HG02610 (cell line): ENCODE results near the gene PLPP1.

Source experiments
- ATAC-seq: cut with Tn5 transposase; IDR thresholded peaks from one replicate; pipeline ENCODE4 v1.9.1; 2021; ENCODE audit warnings: mild to moderate bottlenecking, moderate library complexity; ENCODE audit not compliant: unreplicated experiment

PLPP1 gene

GRCh38 chr5:55534436-55535198, at the start of gene PLPP1:
TSS of gene PLPP1 (minus strand) at chr5:55534964. CDS start at chr5:55534629, 335 bp downstream.
- ATAC-seq, result peak; percentile 78

- no peak for ATAC-seq
These were observed 48.8 kb upstream of the PLPP1 start for GRCh38 chr5:55583578-55583977.

DNA sequence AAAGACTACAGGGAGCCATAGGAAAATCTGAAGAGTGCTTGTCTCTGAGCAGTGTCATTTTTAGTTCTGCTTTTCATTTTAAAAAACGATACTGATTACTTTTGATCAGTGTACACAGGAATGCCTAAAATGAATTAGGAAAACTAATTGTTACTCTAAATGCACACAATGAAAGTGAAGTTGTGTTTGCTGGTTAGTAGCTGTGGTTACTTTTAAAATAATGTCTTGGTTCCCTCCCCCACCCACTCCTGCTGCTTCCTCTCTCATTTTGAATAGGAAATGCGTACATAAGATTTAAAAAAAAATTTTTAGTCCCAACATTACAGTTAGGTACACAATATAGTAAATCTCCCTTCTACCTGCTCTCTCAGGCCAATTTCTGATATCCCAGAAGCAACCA, 47.5 kb upstream of the PLPP1 start:
- no peak for ATAC-seq

GRCh38 chr5:55580042-55580441, 45.3 kb upstream of the PLPP1 start:
- ATAC-seq, result no peak

GRCh38 chr5:55578771-55579170, 44.0 kb upstream of the PLPP1 start:
- ATAC-seq, result no peak

DNA sequence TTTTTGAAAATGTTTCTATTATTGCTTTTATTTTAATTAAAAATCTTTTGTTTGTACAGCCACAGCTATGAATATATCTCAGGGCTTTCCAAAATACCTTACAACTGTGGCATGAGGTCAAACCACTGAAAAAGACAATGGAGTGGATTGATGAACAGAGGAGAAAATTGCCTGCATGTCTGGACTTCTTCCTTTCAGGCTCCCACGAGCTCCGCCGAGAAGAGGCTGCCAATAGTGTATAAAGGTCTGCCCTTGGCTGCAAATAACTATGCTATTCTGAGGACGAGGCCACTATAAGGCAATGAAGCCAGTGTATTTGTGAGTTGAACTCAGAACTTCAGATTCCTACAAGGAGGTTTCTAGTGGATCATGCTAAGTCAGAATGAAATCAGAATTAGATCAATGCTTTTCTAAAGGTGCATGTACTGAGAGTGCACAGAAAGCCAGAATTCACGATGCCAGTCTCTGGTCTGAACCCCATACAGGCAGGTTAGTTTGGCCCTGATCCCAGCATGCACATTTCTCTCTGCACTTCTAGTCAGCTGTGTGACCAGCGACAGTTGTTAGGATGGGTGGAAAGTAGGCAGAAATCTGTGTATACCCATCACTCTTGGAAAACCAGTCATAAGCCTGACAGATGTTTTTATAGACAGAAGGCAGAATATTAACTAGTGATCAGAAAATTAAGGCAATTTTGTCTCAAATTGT, 42.7 kb upstream of the PLPP1 start:
- ATAC-seq, result no peak

DNA sequence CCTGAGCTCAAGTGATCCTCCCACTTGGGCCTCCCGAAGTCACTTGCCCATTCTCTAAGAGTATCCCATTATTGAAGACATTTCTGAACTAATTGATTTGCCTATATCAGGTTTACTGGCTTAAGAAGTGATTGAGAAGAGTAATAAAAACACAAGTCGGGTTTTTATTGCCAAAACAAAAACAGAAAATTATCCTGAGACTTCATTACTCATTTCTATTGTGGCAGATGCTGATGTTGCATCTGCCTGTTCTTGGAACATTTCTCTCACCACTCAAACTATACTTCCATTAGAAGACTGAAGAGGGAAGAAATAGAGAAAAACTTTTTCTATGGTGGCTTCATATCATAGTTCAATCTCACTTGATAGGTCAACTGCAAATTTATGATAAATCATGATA, 41.9 kb upstream of the PLPP1 start:
- no peak for ATAC-seq

GRCh38 chr5:55575815-55576583, 41.2 kb upstream of the PLPP1 start:
- no peak for ATAC-seq

DNA sequence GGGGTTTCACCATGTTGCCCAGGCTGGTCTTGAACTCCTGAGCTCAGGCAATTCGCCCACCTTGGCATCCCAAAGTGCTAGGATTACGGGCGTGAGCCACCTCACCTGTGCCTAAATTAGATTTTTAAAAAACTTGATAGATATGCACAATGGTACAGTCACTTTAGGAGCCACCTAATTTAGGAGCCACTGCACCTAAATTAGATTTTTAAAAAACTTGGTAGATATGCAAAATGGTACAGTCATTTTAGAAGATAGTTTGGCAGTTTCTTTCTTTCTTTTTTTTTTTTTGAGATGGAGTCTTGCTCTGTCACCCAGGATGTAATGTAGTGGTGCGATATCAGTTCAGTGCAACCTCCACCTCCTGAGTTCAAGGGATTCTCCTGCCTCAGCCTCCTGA, 37.8 kb upstream of the PLPP1 start:
- ATAC-seq, result no peak

GRCh38 chr5:55572020-55572419, 37.3 kb upstream of the PLPP1 start:
- ATAC-seq, result no peak

DNA sequence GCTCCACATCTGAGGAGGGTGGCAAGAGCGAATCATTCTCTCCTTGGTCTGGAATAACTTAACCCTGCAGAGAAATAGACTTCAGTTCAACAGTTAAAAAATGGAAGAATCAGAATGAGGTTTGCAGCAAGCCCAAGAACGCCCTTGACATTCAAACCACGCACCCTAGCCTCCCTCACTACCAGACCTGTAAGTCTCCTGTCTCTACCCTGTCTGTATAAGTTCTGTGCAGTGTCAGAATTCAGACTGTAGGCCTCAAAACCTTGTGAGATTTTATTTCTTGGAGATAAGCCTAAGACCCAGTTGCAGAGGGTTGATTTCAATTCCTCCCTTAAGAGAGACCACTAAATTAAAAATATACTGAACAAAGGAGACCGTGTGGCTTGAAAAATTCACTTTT, 35.8 kb upstream of the PLPP1 start:
- no peak for ATAC-seq

DNA sequence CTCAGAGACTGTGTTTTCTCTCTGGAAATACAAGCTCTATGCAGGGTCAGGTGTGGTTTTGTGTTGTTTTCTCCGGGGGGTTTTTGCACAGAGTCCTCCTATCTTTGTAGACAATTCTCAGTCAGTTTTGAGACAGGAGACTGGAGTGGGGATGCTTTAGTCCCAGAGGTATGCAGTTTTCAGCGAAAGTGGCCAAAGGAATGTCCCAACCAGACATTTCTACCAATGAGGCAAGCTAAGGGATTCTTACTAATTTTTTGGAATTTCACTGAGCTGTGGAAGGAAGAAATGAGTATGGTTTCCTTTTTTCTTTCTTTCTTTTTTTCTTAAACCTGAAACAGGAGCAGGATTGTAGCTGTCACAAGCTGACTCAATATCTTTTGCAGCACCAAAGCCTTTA, 35.3 kb upstream of the PLPP1 start:
- ATAC-seq, result no peak

DNA sequence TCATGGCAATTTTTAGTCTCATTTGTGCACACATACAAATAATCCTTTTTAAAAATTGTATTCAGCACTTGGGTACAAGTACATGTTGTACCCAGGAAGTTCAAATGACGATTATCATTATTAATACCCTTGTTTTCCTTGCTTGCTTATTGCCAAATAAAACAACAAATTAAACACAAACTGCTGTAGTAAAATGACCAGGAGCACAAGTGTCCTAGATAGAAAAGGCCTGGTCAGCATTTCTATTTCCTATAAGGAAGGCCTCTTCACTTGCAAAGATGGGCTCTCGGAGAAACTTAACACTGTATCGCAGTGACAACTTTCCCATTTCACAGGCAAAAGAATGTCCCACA, 34.7 kb upstream of the PLPP1 start:
- ATAC-seq, result no peak

DNA sequence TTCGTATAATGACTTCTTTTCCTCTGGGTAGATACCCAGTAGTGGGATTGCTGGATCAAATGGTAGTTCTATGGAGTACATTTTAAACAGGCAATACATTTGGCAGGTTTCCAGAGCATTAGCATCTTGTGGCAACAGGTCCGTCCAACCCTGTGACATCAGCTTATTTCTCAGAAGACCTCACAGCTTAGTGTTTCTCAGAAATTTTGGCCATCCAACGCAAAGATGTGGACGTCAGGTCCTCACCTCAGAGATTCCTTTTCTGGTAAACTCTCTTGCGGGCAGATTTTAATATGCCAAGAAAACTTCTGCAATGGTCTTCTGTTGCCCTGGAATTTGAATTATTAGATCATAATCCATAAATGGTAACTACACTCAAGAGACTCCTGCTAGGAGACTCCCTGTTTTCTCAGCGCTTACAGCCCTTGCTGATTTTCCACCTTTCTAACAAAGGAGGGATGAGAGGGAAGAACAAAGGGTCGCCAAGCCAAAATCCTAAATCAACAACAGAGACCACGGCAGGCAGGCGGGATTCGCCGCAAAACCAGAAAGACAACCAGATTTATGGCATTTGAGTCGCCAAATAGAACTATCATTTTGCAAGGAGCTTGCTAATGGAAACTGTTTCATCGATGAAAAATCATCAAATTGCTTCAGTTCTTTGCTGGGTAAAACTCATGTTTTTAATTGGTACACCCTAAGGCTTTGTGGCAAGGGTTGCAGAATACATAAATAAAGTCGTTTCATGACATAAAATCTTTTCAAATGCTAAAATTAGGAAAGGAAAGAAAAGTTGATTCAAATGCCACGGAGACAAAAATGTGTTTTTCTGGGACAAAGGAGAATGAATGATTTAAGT, 34.1 kb upstream of the PLPP1 start:
- ATAC-seq, result no peak

- no peak for ATAC-seq
These were observed 30.0 kb upstream of the PLPP1 start for GRCh38 chr5:55564721-55565120.

DNA sequence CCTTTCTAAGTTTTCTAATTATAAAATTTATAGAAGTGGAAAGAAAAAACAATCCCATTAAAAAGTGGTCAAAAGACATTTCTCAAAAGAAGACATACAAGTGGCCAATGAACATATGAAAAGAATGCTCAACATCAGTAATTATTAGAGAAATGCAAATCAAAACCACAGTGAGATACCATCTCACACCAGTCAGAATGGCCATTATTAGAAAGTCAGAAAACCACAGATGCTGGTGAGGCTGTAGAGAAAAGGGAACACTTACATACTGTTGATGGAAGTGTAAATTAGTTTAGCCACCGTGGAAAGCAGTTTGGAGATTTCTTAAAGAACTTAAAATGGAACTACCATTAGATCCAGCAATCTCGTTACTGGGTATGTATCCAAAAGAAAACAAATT, 23.7 kb upstream of the PLPP1 start:
- ATAC-seq, result no peak

DNA sequence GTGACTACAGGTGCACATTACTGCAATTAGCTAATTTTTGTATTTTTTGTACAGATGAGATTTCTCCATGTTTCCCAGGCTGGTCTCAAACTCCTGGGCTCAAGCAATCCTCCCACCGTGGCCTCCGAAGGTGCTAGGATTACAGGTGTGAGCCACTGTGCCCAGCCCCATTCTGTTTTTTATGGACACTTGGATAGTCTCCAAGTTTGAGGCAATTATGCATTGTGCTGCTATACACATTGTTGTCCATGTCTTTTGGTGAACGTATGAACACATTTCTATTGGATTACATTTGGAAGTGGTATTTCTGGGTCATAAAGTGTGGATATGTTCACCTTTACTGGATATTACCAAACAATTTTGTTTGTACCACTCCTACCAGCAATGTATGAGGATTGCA, 22.4 kb upstream of the PLPP1 start:
- no peak for ATAC-seq

GRCh38 chr5:55554585-55555202, 19.9 kb upstream of the PLPP1 start:
- ATAC-seq, result no peak

- no peak for ATAC-seq
These were observed 17.1 kb upstream of the PLPP1 start for GRCh38 chr5:55551904-55552303.

- no peak for ATAC-seq
These were observed 16.6 kb upstream of the PLPP1 start for GRCh38 chr5:55551358-55551757.

DNA sequence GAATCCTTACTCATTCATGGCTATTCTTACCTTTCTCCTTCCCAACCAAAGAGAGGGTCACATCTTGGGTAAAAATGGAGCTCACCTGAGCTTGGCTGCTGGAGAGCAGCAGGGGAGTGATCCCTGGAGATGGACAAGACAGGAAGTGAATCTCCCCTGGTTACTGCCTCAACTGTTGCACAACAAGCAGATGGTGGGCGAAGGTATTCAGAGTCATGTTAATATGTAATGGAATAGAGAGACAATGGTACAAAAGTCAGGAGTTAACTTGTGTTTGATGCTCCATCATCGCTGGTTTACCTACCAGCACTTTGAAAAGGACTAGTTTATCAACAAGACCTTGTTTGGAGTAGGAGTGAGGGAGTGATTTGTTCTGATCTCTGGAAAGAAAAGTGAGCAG, 13.0 kb upstream of the PLPP1 start:
- no peak for ATAC-seq
